ENCODE measurements around the gene PLEKHA4.
"Not testable (repeated sequence)": the region's sequence is repeated elsewhere in the genome, so short reads cannot be mapped to it uniquely, and the experiment has no call there.

Gene PLEKHA4

DNA sequence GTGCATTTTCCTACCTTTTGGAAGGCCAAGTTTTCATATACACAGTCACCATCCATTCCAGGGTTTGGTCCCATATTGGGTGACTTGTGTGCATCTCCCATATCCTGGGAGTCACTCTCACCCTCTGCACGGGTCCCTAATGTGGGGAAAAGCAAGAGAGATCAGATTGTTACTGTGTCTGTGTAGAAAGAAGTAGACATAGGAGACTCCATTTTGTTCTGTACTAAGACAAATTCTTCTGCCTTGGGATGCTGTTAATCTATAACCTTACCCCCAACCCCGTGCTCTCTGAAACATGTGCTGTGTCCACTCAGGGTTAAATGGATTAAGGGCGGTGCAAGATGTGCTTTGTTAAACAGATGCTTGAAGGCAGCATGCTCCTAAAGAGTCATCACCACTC lies 21.1 kb upstream of the PLEKHA4 start:
- not testable (repeated sequence) for DNase-seq

DNA sequence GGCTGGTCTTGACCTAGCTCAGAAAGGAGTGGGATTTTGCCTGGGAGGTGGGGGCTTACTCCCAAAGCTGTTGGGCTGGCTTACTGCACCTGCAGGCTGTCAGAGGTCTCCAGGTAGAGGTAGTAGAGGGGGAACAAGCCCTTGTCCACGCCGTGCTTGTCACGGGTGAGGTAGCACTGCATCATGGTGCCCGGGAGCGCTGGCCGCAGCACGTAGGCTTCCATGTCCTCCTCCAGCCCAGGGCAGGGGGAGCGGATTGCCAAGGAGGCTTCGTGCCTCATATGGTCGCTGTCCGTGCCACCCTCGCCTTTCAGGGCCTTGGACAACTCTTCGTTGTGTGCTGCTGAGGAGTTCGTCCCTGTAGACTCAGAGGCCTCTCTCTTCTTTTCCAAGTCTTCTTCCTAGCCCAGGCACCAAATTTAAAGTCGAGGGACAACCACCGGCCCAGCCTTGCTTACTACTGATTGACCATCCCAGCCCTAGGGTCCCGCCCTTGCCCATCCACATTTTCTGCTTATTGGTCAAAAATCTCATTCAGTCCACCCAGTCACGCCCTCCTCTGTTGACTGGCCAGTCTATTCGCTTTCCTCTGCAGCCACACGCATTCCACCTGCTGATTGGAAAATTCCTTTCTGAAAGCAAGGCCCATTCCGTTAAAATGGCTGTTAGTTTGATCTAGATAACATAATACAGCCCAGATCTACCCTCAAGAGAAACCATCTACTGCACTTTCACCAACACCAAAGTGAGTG lies 19.6 kb upstream of the PLEKHA4 start:
- no peak for DNase-seq

DNA sequence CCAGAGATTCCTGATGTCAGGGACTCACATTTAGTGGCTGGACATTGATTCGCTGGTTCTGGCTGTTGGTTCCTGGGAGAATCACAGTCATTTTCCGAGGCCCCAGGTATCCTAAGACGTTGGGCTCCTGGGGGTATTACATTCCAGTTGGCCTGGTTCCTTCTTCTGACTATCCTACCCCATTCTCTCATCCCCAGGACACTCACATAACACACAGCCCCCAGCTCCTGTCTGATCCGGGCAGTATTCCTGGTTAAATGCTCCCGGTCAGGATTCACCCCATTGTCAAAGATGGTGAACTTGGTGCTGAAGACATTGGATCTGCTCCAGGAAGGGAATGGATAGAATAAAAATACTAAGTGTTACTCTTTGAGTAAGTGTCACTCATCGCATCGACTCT lies 15.3 kb upstream of the PLEKHA4 start:
- DNase-seq: no peak

DNA sequence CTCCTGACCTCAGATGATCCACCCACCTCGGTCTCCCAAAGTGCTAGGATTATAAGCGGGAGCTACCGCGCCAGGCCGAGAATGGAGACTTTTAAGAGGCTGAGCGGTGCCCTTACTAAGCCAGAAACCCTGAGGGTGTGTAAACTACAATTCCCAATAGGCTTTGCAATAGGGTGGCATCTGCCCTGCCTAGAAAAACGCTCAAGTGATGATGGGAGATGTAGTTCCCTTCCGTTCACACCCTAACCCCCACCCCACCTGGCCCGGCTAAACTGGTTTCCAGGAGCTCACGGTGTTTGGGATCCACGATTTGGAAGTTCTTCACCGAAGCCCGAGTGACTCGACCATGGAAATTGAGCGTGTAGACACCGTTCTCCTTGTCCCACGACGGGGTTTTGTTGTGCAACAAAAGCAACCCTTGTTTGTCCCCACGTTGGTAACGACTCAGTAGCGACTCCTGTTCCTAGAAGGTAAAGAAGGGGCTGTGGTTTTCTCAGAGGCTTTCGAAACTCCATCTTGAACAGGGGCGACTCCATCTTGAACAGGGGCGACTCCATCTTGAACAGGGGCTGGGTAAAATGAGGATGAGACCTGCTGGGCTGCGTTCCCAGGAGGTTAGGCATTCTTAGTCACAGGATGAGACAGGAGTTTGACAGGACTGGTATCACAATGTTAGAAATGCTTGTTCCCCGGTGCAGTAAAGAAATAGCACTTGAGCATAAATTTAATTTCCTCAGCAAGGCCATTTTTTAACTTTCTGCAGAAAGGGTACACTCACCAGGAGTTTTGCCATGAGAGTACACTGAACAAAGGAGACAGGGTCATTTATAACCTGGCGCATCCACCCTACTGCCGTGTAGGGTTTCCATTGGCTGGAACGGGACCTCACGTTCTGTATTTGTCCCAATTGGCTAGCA lies 13.6 kb upstream of the PLEKHA4 start:
- no peak for DNase-seq

DNA sequence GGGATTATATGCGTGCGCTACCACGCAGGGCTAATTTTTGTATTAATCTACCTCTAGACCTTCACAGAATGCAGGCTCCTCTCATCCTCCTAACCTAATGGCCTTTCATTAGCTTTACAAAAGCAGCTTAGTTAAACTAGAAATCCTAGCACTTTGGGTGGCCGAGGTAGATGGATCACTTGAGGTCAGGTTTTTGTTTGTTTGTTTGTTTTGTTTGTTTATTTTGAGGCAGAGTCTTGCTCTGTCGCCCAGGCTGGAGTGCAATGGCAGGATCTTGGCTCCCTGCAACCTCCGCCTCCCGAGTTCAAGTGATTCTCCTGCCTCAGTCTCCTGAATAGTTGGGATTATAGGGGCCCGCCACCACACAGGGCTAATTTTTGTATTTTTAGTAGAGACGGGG lies 11.3 kb upstream of the PLEKHA4 start:
- DNase-seq: not testable (repeated sequence)

DNA sequence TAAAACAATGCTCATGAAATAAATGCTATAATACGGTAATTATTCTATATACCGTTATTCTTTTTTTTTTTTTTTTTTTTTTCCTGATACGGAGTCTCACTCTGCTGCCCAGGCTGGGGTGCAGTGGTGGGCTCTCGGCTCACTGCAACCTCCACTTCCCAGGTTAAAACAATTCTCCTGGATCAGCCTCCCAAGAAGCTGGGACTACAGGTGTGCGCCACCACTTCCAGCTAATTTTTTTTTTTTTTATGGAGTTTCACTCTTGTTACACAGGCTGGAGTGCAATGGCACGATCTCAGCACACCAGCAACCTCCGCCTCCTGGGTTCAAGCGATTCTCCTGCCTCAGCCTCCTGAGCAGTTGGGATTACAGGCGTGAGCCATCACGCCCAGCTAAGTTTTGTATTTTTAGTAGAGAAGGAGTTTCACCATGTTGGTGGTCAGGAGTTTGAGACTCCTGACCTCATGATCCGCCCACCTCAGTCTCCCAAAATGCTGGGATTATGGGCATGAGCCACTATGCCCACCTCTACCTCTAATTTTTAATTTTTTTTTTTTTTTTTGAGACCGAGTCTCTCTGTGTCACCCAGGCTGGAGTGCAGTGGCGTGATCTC lies 10.7 kb upstream of the PLEKHA4 start:
- DNase-seq: no peak

DNA sequence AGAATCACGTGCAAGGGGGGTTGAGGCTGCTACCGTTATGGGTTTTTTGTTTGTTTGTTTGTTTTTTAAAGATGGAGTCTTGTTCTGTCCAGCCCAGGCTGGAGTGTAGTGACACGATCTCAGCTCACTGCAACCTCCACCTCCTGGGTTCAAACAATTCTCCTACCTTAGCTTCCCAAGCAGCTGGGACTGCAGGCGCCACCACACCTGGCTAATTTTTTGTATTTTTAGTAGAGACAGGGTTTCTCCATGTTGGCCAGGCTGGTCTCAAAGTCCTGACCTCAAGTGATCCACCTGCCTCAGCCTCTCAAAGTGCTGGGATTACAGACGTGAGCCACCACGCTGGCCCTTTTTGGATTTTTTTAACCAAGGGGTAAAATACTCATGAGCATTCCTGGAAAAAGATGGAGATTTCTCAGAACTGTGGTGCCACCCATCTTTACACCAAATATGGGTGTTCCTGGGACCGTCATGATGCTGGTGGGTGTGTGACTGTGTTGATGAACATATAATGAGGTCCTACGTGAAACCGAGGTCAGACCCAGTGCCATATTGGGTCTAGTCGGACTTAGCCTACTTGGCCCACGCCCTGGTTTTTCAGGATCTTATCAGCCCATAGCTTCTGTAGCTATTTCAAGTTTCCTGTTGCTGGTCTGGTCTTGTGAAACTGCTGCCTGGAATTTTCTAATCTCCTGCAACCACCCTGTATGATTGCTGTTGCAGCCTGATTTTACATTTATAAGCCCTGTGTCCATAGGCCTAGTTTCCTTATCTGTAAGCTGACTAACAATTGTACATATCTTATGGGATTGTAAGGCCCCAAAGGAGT lies 10.0 kb upstream of the PLEKHA4 start:
- DNase-seq: no peak

DNA sequence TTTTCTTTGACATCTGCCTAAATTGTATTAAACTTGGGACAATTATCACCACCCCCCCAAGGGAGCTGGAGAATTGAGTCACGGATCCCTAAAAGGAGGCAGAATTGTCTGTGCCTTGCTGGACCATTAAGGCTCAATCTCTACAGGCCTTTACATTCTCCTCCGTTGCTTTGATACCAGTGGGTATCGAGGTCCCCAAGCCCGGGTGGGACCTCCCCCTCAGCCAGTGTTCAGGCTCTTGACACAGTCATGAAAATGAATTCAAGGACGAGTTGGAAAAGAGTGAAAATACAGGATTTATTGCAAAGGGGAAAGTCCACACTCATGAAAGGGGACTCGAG lies 9.4 kb upstream of the PLEKHA4 start:
- no peak for DNase-seq

DNA sequence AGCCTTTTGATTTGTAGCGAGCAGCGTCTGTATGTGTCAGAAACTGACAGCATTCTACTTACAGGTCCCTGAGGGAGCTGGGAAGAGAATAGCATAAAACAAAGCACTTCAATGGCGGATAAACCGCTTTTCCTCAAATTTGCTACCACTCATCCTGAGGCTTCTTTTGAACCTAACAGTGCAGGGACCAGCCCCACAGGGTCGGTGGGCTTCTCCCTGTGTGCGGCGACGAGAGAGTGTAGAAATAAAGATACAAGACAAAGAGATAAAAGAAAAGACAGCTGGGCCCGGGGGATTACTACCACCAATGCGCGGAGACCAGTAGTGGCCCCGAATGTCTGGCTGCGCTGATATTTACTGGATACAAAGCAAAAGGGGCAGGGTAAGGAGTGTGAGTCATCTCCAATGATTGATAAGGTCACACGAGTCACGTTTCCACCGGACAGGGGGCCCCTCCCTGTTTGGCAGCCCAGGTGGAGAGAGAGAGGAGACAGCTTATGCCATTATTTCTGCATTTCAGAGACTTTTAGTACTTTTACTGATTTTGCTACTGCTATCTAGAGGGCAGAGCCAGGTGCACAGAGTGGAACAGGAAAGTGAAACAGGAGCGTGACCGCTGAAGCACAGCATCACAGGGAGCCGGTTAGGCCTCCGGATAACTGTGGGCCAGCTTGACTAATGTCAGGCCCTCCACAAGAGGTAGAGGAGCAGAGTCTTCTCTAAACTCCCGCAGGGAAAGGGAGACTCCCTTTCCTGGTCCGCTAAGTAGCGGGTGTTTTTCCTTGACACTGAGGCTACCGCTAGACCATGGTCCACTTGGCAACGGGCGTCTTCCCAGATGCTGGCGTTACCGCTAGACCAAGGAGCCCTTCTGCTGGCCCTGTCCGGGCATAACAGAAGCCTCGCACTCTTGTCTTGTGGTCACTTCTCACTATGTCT lies 7.9 kb upstream of the PLEKHA4 start:
- DNase-seq: not testable (repeated sequence)

DNA sequence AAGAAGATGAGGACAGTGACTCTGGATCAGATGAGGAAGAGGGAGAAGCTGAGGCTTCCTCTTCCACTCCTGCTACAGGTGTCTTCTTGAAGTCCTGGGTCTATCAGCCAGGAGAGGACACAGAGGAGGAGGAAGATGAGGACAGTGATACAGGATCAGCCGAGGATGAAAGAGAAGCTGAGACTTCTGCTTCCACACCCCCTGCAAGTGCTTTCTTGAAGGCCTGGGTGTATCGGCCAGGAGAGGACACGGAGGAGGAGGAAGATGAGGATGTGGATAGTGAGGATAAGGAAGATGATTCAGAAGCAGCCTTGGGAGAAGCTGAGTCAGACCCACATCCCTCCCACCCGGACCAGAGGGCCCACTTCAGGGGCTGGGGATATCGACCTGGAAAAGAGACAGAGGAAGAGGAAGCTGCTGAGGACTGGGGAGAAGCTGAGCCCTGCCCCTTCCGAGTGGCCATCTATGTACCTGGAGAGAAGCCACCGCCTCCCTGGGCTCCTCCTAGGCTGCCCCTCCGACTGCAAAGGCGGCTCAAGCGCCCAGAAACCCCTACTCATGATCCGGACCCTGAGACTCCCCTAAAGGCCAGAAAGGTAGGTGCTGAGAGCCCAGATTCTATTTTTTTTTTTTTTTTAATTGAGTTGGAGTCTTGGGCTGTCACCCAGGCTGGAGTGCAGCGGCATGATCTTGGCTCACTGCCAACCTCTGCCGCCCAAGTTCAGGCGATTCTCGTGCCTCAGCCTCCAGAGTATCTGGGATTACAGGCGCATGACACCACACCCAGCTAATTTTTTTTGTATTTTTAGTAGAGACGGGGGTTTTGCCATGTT lies 6.1 kb upstream of the PLEKHA4 start:
- peak; percentile 78 for DNase-seq

DNA sequence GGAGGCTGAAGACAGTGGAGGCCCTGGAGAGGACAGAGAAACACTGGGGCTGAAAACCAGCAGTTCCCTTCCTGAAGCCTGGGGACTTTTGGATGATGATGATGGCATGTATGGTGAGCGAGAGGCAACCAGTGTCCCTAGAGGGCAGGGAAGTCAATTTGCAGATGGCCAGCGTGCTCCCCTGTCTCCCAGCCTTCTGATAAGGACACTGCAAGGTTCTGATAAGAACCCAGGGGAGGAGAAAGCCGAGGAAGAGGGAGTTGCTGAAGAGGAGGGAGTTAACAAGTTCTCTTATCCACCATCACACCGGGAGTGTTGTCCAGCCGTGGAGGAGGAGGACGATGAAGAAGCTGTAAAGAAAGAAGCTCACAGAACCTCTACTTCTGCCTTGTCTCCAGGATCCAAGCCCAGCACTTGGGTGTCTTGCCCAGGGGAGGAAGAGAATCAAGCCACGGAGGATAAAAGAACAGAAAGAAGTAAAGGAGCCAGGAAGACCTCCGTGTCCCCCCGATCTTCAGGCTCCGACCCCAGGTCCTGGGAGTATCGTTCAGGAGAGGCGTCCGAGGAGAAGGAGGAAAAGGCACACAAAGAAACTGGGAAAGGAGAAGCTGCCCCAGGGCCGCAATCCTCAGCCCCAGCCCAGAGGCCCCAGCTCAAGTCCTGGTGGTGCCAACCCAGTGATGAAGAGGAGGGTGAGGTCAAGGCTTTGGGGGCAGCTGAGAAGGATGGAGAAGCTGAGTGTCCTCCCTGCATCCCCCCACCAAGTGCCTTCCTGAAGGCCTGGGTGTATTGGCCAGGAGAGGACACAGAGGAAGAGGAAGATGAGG lies 5.3 kb upstream of the PLEKHA4 start:
- DNase-seq: no peak

DNA sequence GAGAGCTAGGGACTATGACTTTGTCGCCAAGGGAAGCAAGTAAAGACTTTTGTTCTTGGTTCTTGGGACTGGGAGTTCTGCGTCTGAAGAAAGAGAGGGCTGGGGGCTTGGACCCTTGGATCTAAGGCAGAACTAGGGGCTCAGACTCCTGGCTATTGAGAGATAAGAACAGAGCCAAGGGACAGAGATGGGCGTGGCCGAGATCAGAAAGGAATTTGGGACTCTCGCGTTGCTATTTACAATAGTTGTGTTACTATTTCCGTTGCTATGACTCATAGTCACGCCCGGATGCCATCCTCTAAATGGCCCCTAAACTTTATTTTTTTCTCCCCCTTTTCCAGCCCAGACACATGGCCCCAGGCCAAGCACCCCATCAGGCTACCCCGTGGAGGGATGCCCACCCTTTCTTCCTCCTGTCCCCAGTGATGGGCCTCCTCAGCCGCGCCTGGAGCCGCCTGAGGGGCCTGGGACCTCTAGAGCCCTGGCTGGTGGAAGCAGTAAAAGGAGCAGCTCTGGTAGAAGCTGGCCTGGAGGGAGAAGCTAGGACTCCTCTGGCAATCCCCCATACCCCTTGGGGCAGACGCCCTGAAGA lies 4.6 kb upstream of the PLEKHA4 start:
- peak; percentile 96 for DNase-seq

DNA sequence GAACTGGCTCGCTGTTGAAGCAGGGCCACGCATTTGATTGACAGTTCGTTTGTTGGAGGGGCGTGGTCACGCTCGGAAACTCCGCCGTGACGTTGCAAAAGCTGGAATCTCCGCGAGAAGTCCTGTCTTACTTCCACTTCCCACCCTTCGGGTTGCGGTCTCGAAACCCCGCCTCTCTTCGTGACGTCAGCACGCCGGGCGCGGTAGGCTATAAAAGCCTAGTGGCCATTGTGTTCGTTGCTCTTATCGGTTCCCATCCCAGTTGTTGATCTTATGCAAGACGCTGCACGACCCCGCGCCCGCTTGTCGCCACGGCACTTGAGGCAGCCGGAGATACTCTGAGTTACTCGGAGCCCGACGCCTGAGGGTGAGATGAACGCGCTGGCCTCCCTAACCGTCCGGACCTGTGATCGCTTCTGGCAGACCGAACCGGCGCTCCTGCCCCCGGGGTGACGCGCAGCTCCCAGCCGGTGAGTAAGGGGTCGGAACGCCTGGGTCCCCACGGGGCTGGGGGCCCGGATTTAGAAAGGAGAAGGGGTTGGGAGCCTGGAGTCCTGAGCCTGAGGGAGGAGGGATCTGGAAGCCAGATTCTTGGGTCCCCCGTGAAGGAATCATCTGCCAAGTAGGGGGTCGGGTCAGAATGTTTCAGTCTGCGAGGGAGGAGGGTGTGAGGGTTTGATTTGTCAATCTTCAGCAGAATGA lies 3.9 kb upstream of the PLEKHA4 start, which contains the start of gene PPP1R15A:
Gene PPP1R15A (plus strand): TSS at position 240 of the 702 bp plus-strand sequence. CDS start 813 bp downstream, outside the sequence.
- DNase-seq: peak; percentile 95

DNA sequence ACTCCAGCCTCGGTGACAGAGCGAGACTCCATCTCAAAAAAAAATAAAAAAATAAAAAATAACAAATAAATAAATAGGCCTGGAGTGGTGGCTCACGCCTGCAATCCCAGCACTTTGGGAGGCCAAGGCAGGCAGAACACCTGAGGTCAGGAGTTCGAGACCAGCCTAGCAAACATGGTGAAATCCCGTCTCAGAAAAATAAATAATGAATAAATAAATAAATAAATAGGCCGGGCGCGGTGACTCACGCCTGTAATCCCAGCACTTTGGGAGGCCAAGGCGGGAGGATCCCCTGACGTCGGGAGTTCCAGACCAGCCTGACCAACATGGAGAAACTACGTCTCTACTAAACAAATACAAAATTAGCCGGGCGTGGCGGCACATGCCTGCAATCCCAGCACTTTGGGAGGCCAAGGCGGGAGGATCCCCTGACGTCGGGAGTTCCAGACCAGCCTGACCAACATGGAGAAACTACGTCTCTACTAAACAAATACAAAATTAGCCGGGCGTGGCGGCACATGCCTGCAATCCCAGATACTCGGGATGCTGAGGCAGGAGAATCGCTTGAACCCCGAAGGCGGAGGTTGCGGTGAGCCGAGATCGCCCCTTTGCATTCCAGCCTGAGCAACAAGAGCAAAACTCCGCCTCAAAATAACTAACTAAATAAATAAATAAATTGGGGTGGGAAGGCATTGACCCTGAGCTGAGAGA lies 3.2 kb upstream of the PLEKHA4 start:
- not testable (repeated sequence) for DNase-seq

DNA sequence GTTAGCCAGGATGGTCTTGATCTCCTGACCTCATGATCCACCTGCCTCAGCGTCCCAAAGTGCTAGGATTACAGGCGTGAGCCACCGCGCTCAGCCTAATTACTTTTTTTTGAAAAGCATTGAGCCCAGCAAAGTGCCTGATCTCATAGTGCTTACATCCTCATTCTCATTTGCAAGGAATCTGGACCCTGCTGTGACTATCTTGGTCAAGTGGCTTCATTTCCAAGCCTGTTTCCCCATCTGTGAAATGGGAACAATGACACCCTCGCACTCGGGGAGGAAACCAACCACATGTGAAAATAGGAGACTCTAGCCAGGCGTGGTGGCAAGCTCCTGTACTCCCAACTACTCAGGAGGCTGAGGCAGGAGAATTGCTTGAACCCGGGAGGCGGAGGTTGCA lies 1.6 kb upstream of the PLEKHA4 start:
- DNase-seq: no peak

DNA sequence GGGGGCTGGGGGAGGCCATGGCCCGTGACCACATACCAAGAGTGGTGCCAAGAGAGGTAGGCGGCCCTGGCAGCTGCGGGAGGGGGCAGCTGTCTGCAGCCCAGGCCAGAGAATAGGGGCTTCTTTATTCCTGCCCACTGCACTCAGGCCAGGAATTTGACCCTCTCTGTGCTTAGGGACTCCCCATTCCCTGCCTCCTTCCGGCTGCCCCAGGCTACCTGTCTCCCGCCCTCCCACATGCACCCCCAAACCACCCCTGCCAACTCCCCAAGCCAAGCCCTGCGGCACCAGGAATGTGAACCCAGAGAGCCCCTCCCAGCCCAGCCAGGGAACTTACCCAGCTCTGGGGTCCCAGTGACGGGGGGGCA lies 687 bp downstream of the PLEKHA4 start:
- DNase-seq: no peak

DNA sequence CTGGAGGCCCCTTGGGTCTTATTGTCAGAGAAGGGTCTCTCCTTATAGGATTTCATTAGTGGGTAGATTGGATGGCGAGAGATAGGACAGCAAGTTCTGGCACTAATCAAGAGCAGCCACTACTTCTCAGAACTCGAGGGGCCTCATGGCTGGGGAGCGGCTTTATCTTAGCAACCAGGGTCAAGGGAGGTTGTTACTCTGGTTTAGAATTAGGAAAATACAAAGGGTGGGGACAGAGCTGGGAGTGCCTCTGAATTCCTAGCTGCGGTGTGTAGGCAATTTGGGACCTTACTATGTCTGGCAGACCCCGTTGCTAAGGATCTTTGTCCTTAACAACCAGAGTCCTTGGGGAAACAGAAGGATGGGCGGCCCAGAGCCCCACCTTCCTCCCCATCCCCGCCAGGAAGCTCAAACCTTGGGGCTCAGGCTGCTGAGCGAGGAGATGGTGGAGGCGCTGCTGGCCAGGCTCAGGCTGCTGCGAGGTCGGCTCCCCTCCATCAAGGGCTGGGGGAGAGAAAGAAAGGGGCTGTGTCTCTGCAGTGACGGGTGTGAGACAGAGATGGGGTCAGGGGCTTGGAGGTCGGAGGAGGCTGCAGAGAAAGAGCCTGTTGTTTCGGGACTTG lies 1.2 kb downstream of the PLEKHA4 start:
- no peak for DNase-seq

All from fibroblast of skin of back (primary cell).